ENCODE data around the gene TUB. TPM values are rescaled to one million over a fixed set of nuclear protein-coding genes. Genes with fewer than 3 reads are reported as not detected.

TUB gene
- total and polyA plus RNA-seq, 8 donors: 0.68 to 2.2 (median 1.5) TPM

GRCh38 chr11:8060801-8061554, 20.0 kb upstream of the TUB start:
- 78 to 80% methylated on average over 12 of the region's 12 CpGs for WGBS, 2 donors
- intact Hi-C loops (cut with DNase I): no loop called here
- ATAC-seq (peak in 3 of 4 donors; percentile 9 to 42 (median 36)), DNase-seq (peak in 1 of 6 donors; percentile 29), FAIRE-seq (no peak)
- Histone ChIP-seq H3K27ac (no peak overlapping the region), H3K36me3 (no peaks in the 10 kb centered on the region), H3K9me3 (no peaks in the 10 kb centered on the region), H3K4me3 (no peak overlapping the region), H3K4me1 (no peaks in the 10 kb centered on the region), H3K27me3 (no peaks in the 10 kb centered on the region)
- TF ChIP-seq, protein P1, sequence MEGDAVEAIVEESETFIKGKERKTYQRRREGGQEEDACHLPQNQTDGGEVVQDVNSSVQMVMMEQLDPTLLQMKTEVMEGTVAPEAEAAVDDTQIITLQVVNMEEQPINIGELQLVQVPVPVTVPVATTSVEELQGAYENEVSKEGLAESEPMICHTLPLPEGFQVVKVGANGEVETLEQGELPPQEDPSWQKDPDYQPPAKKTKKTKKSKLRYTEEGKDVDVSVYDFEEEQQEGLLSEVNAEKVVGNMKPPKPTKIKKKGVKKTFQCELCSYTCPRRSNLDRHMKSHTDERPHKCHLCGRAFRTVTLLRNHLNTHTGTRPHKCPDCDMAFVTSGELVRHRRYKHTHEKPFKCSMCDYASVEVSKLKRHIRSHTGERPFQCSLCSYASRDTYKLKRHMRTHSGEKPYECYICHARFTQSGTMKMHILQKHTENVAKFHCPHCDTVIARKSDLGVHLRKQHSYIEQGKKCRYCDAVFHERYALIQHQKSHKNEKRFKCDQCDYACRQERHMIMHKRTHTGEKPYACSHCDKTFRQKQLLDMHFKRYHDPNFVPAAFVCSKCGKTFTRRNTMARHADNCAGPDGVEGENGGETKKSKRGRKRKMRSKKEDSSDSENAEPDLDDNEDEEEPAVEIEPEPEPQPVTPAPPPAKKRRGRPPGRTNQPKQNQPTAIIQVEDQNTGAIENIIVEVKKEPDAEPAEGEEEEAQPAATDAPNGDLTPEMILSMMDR (IDR thresholded peaks at IDR 0.05): no peak

DNA sequence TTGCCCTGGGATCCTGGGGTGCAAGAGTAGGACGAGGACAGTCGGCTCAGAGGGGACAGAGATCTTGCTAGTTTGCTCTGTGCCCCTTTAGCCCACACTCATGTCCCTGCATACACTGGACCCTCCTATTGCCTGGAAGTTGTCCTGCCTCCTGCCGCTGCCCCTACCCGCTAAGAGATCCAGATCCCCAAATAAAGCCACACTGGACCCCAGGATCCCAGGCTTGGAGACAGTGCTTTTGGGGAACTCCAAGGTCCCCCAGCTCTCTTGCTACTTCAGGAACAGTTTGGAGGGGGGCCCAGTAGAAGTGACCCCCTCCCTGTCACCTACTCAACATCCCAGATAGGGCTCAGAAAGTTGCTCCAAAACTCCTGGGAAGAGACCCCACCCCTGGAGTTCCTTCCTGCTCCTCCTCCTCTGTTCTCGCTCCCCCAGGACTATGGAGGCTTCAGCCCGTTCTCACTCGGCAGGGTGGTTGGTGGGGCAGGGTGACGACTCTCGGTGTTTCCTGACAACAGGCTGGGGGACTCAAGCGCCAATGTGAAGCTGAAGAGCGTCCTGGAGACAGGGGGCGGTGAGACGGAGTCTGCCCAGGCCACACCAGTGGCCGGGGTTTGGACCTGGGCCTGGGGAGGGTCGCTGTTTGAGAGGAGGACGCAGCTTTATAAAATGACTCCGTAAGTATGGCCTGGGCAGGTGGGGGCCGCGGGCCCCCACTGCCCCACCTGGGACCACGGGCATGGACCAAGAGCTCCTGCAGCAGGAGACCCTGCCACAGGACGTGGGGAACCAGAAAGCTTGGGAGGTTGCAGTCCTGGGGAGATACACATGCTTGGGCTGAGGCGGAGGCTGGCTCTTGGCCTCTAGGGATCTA, 19.2 kb upstream of the TUB start:
- H3K27me3 ChIP-seq: no peaks in the 10 kb centered on the region
- ATAC-seq (no peak), FAIRE-seq (no peak), DNase-seq (peak in 1 of 6 donors; percentile 28)
- H3K4me1 ChIP-seq: no peaks in the 10 kb centered on the region
- TF ChIP-seq, protein P1 (IDR thresholded peaks at IDR 0.05): no peak
- no peaks in the 10 kb centered on the region for H3K36me3 ChIP-seq
- WGBS, 2 donors: 81 to 89% methylated on average over 21 to 22 of the region's 22 CpGs
- intact Hi-C loops (cut with DNase I): no loop called here
- no peaks in the 10 kb centered on the region for H3K9me3 ChIP-seq
- H3K4me3 ChIP-seq: no peak overlapping the region
- no peak overlapping the region for H3K27ac ChIP-seq

- no peaks in the 10 kb centered on the region for H3K9me3 ChIP-seq
- DNase-seq: no peak
- intact Hi-C loops (cut with DNase I): no loop called here
- H3K4me3 ChIP-seq: no peak overlapping the region
- FAIRE-seq: no peak
- H3K4me1 ChIP-seq: no peaks in the 10 kb centered on the region
- TF ChIP-seq, protein P1 (IDR thresholded peaks at IDR 0.05): no peak
- 70 to 78% methylated on average over 13 of the region's 13 CpGs for WGBS, 2 donors
- H3K27me3 ChIP-seq: no peaks in the 10 kb centered on the region
- no peak overlapping the region for H3K27ac ChIP-seq
- ATAC-seq: no peak
- no peaks in the 10 kb centered on the region for H3K36me3 ChIP-seq
Measured at GRCh38 chr11:8062781-8063257, 18.2 kb upstream of the TUB start.

DNA sequence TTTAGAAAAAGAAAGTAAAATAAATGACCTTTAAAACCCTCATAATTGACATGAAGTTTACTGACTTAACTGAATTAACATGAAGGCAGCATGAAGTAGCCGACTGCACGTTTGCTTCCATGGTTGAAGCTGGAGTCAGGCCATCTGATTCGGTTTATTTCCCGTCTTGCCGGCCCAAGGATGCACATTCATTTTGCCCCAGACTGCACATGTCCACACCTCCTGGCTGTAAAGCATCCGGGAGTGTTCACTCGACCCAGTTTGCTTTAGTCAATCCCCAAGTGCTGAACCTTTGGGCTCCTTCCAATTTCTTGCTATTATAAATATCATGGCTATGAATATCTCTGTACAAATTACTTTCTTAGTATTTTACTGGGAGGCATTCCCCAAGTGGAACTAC, 17.7 kb upstream of the TUB start:
- intact Hi-C loops (cut with DNase I): no loop called here
- ATAC-seq (peak in 3 of 4 donors; percentile 27 to 31 (median 30)), DNase-seq (no peak), FAIRE-seq (no peak)
- TF ChIP-seq, protein P1 (IDR thresholded peaks at IDR 0.05): no peak
- no peaks in the 10 kb centered on the region for H3K4me1 ChIP-seq
- H3K36me3 ChIP-seq: no peaks in the 10 kb centered on the region
- H3K4me3 ChIP-seq: no peak overlapping the region
- no peaks in the 10 kb centered on the region for H3K9me3 ChIP-seq
- 55 to 65% methylated on average over 7 of the region's 7 CpGs for WGBS, 2 donors
- H3K27me3 ChIP-seq: no peaks in the 10 kb centered on the region
- no peak overlapping the region for H3K27ac ChIP-seq

Data from pancreas (tissue), 10 donors.